Stimulated activated CD4-positive, alpha-beta T cell treated with anti-CD3 and anti-CD28 coated beads, Interleukin-12 subunit alpha, Interleukin-12 subunit beta, amount 100 ng/mL, for 48 hours (primary cell): ENCODE measurements around the gene RACGAP1.
"Not testable (repeated sequence)": the region's sequence is repeated elsewhere in the genome, so short reads cannot be mapped to it uniquely, and the experiment has no call there.

ENCODE experiments used
- DNase-seq, 3 donors: peaks; one replicate each; pipeline ENCODE4 v3.0.0-alpha.2; 2020; ENCODE audit warnings: low read depth in 2 of 3, low spot score in 1 of 3

RACGAP1 gene

DNA sequence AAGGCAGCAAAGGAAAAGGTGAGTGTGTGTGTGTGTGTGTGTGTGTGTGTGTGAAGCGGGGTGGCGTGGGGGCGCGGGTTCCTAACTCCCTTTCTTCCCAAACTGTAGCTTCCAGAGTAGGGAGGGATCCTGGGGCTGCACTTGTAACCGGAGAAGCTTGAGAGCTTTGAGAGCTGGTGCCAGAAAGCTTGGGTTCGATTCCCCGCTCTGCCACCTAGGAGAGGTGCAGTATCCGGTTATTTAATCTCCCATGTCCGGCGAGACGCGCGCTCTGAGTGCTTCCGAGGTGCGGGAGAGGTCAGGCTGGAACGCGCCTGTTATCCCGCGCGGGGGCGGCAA lies 7.2 kb upstream of the RACGAP1 start:
- no peak for DNase-seq

DNA sequence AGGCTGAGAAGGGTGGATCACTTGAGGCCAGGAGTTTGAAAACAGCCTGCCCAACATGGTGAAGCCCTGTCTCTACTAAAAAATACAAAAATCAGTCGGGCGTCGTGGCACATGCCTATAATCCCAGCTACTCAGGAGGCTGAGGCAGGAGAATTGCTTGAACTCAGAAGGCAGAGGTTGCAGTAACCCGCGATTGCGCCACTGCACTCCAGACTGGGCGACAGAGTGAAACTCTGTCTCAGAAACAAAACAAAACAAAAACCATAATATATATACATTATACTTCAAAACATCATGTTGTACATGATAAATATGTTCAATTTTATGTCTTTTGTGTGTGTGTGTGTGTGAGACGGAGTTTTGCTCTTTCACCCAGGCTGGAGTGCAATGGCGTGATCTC lies 5.2 kb upstream of the RACGAP1 start:
- not testable (repeated sequence) for DNase-seq

DNA sequence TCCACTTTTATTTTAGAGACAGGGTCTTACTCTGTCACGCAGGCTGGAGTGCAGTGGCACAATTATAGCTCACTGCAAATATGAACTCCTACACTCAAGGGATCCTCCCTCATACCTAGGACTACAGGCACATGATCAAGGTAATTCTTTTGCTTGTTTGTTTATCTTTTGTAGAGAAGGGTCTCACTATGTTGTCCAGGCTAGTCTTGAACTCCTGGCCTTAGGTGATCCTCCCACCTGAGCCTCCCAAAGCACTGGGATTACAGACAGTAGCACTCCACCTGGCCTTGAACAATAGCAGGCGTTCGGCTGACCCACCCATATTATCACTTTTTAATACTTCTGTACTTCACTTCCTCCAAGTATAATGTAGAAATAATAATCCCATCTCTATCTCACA lies 1.4 kb upstream of the RACGAP1 start:
- DNase-seq = no peak

DNA sequence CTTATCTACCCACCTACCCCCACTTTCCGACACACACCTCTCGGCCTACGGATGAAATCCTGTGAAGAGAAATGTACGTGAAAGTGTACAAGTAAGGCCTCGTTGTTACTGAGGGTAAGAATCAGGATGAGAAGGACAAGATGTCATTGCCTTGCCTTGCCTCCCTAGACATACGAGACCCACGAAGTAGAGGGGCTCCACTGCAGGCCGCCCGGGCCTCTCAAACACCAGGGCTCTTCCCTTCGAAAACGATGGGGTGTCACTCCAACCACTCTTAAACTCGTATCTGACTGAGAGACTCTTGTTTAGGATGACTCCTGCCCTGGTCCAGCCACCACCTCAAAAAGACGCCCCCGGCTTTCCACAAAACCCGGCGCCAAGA lies 498 bp downstream of the RACGAP1 start:
- DNase-seq = no peak

DNA sequence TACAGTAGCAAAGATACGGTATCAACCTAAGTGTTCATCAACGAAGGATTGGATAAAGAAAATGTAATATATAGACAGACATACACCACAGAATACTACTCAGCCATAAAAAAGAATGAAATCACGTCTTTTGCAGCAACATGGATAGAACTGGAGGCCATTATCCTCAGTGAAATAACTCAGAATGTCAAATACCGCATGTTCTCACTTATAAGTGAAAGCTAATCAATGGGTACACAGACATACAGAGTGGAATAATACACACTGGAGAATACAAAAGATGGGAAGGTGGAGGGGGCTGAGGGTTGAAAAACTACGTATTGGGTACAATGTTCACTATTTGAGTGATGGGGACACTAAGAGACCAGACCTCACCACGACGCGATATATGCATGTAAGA lies 1.1 kb downstream of the RACGAP1 start:
- DNase-seq = no peak

DNA sequence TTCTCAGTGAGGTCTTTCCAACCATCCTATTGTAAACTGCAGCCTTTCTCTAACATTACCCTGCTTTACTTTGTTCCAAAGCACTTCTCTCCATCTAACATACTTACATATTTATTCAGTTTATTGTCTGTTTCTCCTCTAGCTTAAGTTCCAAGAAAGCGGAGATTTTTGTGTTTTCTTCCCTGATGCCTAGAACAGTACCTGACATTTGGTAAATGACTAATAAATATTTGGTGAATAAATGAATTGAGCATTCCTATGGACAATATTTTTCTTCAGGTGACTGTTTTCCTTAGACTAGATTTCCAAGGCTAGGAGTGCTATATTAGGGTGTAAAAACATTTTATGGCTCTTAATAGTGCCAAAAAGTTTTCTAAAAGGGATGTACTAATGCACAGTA lies 2.4 kb downstream of the RACGAP1 start:
- no peak for DNase-seq

DNA sequence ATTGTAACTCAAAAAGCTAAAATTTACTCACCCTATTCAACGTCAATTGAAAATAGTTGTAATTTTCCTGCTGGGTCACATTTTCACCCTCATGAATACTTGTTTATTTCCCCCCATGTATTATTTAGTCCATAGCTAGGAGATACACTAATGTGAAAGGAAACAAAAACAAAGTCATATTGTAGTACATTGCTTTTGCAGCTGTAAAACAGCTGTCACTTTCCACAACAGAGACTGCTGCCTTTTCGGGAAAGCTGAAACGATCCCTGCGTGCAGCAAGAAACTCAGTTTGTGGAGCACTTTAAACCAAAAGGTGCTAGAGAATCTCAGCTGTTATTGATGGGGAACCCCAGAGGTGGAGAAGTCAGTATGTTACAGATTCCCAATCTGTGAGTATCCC lies 4.3 kb downstream of the RACGAP1 start:
- no peak for DNase-seq

DNA sequence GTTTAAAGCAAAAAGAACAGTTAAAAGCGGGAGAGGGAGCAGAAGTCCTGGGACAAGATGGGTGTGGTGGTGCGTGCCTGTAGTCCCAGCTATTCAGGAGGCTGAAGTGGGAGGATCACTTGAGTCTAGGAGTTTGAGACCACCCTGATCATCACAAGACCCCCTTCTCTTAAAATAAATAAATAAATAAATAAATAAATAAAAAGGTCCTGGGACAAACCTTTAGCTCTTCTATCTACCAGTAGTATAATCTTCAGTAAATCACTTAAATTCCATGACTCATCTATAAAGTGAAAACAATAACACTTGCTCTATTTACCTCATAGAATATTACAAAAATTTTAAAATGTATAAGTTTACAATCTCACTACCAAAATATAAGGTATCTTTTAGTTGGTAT lies 5.8 kb downstream of the RACGAP1 start:
- DNase-seq = no peak

DNA sequence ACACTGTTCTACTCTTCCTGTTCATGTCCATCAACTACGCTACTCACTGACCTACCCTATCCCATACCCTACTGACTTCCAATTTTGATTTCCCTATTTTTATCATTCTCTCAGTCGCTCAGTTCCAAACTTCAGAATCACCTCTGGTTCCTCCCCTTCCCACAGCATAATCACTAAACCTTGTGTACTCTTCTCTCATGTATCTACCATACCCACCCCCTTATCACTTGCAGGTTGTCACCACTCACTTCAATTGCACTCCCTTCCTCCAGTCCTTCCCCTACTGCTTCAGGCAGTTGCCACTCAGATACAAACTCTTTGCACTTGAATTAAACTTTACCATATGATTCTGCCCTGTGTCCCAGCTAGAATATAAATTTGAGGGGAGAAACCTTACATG lies 6.3 kb downstream of the RACGAP1 start:
- no peak for DNase-seq

DNA sequence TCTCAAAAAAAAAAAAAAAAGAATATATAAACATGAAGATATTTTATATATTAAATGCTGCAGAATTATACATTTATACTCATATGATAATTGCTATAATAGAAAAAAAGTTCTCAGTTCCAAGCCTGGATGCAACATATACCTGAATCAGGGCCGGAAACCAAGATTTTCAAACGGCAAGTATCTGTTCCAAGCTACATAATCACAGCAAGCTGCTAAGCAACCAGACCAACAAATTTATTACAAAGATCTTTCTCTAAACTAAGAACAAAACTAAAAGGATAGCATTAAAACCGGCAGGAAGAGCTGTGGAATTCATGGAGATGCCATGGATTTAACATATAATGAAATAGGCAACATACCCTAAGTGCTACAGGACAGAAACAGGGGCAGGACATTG lies 7.1 kb downstream of the RACGAP1 start:
- DNase-seq = no peak

DNA sequence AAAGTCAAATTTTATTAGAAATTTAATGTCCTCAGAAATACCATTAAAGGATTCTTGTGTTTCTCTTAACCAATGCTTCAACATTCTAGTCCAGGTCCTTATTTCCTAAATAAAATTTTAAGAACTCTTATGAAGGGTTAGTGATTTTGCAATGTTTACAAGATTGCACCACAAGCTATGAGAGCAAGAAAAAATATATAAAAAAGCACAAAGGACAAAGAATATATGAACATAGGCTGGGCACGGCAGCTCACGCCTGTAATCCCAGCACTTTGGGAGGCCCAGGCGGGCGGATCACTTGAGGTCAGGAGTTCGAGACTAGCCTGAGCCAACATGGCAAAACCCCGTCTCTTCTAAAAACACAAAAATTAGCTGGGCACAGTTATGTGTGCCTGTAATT lies 7.7 kb downstream of the RACGAP1 start:
- DNase-seq = no peak

DNA sequence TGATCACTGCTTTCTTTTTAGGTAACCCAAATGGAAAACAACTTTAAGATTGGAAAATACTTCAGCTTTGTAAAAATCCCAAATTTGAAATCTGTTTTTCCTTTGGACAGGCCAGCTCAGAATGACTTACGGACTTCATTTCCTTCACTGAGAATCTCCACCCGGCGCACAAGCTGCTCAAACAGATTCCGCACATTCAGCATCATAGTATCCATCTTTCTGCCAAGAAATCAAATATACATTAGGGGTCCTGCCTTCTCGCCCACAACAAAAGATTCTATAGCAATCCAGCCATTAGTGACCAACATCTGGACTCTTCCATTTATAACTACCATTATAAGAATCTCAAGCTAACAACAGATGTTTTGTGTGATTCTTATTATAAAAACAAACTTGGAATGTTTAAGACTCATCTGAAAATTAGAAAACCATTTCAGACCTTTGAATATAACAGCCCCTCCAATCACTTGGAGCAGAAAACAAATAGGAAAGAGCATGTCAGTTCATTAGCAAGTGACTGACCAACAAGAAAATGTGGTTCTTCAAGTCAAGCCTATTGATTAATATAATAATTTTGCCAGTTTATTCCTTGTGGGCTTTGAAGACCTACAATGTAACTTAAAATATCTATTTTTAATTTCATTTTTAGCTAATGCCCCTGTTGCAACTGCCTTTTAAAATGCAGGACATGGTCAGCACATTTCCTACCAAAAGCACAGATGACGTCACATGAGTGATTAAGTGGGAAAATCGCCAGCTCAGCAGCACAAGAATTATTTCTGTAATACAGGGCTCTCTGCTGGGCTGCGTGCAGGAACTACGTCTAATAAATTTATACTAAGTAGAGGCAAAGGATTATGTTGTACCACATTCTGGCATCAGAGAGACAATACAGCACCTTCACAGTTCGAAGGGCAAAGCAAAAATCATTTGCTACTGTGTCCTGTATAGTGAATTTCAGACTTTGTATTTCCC lies 8.5 kb downstream of the RACGAP1 start:
- no peak for DNase-seq

DNA sequence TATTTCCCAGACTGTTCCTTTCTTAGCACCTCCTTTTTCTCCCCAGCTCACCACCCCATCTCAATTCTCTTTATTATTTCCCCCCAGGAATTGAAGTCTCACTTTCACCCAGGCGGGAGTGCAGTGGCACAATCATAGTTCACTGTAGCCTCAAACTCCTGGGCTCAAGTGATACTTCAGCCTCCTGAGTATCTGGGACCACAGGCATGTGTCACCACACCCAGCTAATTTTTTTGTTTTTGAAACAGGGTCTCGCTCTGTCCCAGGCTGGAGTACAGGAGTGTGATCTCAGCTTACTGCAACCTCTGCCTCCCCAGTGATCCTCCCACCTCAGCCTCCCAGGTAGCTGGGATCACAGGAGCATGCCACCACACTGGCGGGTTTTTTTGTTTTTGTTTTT lies 11.0 kb downstream of the RACGAP1 start:
- no peak for DNase-seq

DNA sequence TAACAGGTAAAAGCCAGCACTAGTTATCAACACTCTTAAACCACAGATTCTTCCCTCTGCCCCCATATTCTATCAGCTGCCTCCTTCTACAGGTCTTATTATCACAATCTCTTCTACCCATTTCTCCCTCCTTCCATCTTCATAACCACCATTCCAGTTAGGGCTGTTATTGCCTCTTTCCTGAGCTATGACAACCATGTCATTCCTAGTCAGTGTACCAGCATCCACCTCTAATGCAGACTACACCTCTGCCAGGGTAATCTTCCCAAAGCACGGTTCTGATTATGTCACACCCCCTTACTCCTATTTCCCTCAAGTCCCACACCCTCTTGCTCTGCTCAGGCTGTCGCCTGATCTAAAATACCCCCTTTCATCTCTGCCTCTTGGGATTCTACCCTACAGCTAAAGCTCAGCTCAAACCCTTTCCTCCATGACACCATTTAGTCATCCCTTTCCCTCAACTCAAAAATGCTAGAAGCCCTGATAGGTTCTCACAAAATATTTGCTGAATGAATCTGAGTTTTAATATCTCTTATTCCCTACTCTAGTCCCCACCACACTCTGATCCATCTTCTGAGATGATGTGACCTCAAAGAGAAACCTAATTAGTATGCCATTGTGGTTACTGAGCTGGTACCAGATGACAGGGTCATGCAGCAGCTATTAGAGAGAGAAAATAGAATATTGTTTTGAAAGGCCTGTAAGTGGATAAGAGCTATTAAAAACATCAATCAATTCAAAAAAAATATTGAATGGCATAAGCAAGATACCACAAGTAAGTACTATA lies 11.7 kb downstream of the RACGAP1 start:
- no peak for DNase-seq

DNA sequence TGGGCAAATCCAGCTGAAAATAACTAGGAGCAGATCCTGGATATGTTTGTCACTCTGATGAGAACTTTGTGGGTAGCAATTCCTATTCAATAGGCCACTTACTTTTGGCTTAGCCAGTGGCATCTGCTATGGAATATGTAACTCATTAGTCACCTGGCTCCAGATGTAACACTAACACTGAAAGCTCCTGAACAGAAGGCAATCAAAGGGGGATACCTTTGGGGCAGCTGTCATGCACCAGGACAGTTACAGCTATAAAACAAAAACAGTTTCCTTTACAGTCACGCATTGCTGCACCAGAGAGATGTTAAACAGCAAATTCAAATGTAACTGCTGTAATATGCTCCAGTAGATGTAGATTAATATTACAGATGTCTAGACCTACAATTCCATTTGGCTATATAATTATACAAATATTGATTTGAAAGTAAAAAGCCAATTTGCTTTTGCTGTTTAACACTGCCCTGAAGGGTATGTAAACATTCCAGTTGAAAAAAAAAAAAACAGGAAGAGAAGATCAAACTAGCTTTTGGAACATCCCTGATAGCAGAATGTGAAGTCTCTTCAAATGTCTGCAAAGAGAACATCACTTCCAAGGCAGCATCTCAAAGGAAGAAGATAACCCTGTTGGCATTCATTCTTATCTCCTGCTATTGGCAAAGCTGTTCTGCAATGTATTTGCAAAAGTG lies 18.4 kb downstream of the RACGAP1 start:
- no peak for DNase-seq

DNA sequence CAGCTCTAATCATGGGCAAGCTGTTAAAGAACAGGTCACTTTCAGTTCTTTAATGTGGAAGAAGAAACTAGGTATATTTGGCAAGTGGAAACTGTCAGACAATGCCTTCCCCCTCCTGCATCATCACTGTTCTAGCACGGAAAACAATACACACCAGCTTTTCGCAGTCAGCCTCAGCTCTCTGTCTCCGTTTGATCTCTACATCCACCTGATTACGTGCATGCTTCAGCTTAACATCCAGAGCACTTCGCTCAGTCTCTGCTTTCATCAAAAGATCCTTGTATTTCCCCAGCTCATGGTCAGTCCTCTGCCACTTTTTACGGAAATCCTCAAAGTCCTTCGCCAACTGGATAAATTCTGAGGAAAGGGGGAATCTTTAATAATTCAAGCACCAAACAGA lies 19.0 kb downstream of the RACGAP1 start:
- DNase-seq = no peak

DNA sequence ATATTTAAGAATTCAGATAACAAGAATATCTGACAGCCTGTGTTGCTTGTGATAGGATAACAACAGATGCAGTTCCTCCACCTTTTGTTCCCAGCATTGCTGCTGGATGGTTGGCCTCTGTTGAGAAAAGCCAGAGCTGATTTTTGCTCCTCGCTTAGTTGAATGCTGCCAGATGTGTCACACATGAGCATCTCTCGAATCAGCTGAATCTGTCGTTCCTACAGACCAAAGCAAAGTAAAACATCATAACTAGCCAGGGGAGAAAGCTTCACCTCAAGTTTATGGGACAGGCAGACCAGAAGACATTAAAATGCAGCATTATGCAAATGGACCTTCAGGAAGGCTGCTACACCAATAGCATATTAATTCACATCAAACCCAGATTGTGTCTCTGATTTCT lies 20.1 kb downstream of the RACGAP1 start:
- no peak for DNase-seq

DNA sequence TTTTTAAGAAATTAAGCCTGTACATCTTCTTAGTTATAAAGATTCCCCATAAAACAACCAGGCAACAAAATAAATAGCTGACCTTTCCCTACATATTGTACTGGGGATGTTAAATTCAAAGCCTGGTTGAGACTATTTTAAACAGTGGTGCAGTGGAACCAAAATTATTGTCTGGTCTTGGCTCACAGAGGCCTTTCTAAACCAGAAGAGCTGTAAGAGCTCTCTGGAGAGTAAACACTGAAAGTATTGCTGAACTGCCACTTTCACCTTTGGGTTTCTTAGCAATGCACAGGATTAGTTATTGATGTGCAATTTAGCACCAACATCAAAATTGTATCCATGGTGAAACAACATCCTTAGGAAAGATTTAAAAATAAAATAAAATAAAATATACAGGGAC lies 20.6 kb downstream of the RACGAP1 start:
- no peak for DNase-seq

DNA sequence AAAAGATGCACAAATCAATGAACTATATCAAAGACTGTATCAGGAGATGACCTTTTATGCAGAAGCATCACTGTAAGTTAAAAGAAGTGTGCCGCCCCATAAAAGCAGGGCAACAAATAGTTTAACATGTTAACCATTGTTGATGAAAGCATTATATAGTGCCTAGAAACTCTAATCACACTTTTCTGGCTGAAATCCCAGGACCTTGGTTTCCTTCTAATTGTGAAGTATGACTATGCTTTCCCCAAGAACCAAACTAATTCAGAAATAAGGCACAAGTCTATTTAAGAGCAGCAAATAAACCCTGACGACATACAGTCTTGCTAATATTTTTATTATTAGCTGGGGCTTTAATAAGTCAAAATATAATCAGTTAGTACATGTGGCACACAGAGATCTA lies 21.7 kb downstream of the RACGAP1 start:
- DNase-seq = no peak

DNA sequence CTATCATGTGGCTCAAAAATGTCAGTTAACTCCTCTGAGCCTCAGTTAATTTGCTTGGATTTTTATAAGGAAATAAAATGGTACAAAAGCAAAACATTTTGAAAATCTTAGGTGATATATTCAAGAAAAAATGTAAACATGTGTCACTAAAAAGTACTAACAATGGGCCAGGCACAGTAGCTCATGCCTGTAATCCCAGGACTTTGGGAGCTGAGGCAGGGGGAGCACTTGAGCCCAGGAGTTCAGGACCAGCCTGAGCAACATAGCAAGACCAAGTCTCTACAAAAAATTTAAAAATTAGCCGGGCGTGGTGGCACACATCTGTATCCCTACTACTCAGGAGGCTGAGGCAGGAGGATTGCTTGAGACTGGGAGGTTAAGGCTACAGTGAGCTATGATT lies 26.8 kb downstream of the RACGAP1 start:
- no peak for DNase-seq

DNA sequence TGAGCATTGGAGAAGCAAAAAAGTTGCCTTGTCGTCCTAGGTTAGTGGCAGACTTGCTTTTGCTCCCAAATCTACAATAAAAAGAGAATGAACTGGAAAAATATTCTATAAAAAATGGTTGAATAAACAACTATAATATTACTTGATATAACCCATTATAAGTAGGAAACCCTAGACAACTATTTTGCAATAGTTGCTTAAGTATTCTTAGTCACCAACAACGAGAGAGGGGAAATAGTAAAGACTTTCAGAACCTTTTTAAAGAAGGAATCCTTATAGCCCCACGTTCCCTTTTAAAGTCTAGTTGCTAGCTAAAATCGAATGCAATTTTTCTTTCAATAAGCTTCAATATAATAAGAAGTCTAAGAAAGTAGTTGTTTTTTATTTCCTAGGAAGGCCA lies 35.0 kb downstream of the RACGAP1 start:
- DNase-seq = no peak

DNA sequence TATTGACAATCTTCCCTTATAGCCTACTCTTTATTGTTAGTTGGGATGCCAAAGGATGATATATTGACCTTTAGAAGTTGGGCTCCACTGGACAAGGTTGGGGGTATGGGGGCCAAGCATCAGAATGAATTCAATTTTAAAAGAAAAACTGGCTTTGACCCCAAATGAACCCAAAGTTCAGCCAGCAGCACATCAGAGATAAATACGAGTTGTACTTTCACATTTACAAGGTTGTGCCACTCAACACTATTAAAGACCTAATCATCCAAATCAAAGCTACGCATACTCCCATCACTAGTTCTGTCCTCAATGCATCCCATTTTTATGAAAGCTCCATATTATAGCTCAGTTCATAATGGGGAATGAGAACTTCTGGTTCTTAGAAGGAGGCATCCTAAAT lies 35.9 kb downstream of the RACGAP1 start:
- DNase-seq = not testable (repeated sequence)
